Gastroesophageal sphincter (tissue), 3 donors: ENCODE data around the gene KLHL15.

Experiments
- EP300 ChIP-seq: sonication (generic); formaldehyde crosslinking; IDR thresholded peaks from one replicate; pipeline ENCODE4 v1.6.1; 2017; ENCODE audit warnings: antibody characterized with exemption, mild to moderate bottlenecking
- POLR2A ChIP-seq, 2 donors: fragments of 450-650 bp; IDR thresholded peaks; one replicate each; pipeline ENCODE4 v1.6.1; 2017; ENCODE audit warnings: antibody characterized with exemption in 2 of 2, mild to moderate bottlenecking in 2 of 2, moderate library complexity in 1 of 2
- POLR2AphosphoS5 ChIP-seq: sonication (generic); formaldehyde crosslinking; IDR thresholded peaks from one replicate; pipeline ENCODE4 v1.6.1; 2017; ENCODE audit warnings: antibody characterized with exemption
- TF ChIP-seq, protein P1 (sequence below), 4 experiments: fragments of 200-600 bp in 2 of 4; fragments of 450-650 bp in 2 of 4; sonication (generic) in 1 of 4; IDR thresholded peaks; one replicate each; pipeline ENCODE4 v1.5.1; 2017 to 2019; ENCODE audit warnings: antibody characterized with exemption in 4 of 4, mild to moderate bottlenecking in 2 of 4, moderate library complexity in 2 of 4

- TF ChIP-seq, protein P1, sequence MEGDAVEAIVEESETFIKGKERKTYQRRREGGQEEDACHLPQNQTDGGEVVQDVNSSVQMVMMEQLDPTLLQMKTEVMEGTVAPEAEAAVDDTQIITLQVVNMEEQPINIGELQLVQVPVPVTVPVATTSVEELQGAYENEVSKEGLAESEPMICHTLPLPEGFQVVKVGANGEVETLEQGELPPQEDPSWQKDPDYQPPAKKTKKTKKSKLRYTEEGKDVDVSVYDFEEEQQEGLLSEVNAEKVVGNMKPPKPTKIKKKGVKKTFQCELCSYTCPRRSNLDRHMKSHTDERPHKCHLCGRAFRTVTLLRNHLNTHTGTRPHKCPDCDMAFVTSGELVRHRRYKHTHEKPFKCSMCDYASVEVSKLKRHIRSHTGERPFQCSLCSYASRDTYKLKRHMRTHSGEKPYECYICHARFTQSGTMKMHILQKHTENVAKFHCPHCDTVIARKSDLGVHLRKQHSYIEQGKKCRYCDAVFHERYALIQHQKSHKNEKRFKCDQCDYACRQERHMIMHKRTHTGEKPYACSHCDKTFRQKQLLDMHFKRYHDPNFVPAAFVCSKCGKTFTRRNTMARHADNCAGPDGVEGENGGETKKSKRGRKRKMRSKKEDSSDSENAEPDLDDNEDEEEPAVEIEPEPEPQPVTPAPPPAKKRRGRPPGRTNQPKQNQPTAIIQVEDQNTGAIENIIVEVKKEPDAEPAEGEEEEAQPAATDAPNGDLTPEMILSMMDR (IDR thresholded peaks at IDR 0.05): no peak
- no peak for TF ChIP-seq POLR2A (IDR thresholded peaks at IDR 0.05)
- no peak for TF ChIP-seq POLR2AphosphoS5
- no peak for TF ChIP-seq EP300
Observed at GRCh38 chrX:24005867-24006266, 21.1 kb downstream of the KLHL15 start.
